ENCODE results near the gene CCDC90B. TPM values are rescaled to one million over a fixed set of nuclear protein-coding genes. Genes with fewer than 3 reads are reported as not detected.

The CCDC90B gene
- total RNA-seq, 1 experiment from 2014 or later, result 48.9 TPM

GRCh38 chr11:83223457-83223856, 62.7 kb downstream of the CCDC90B start:
- H3K36me3 Mint-ChIP-seq, result no peaks in the 10 kb centered on the region
- no peaks in the 10 kb centered on the region for H3K4me1 Mint-ChIP-seq
- ChIA-PET POLR2A (no interaction called here), CTCF (no interaction called here)
- ATAC-seq (no peak), DNase-seq (ENCODE audit: low spot score) (no peak)
- H3K27me3 Mint-ChIP-seq (ENCODE audit: low read depth), result no peaks in the 10 kb centered on the region
- no peak overlapping the region for H3K4me3 Mint-ChIP-seq
- no peak overlapping the region for H3K27ac Mint-ChIP-seq
- no peaks in the 10 kb centered on the region for H3K9me3 Mint-ChIP-seq
- no peak for TF ChIP-seq TP53 (CRISPR knock-in tag; IDR thresholded peaks at IDR 0.05)
- no peak for TF ChIP-seq PRRX2 (CRISPR knock-in tag; IDR thresholded peaks at IDR 0.05)
- TF ChIP-seq, protein P1, sequence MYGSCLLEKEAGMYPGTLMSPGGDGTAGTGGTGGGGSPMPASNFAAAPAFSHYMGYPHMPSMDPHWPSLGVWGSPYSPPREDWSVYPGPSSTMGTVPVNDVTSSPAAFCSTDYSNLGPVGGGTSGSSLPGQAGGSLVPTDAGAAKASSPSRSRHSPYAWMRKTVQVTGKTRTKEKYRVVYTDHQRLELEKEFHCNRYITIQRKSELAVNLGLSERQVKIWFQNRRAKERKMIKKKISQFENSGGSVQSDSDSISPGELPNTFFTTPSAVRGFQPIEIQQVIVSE (CRISPR knock-in tag; IDR thresholded peaks at IDR 0.05; ENCODE audit: borderline replicate concordance), result no peak
- TF ChIP-seq TCF7 (CRISPR knock-in tag; IDR thresholded peaks at IDR 0.05; ENCODE audit: low read depth), result no peak
- no peak for TF ChIP-seq SMAD4 (CRISPR knock-in tag; IDR thresholded peaks at IDR 0.05)
- no peak for TF ChIP-seq GABPB1 (CRISPR knock-in tag; IDR thresholded peaks at IDR 0.05)
- TF ChIP-seq ESRRA (CRISPR knock-in tag; IDR thresholded peaks at IDR 0.05; ENCODE audit: borderline replicate concordance), result no peak

DNA sequence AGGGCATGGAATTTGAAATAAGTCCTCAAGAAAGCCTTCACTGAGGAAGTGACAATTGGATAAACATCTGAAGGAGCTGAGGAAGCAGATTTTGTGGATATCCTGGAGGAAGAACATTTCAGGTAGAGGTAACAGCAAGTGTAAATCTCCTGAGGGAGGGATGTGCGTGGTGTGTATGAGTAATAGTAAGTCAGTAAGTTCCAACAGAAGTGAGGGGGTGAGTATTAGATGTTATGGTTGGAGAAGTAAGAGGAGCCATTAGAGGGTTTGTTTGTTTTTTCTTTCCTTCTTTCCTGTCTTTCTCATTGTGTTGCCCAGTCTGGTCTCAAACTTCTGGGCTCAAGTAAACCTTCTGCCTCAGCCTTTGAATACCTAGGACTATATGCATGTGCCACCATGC, 63.7 kb downstream of the CCDC90B start:
- no peak overlapping the region for H3K27ac Mint-ChIP-seq
- H3K4me3 Mint-ChIP-seq, result no peak overlapping the region
- ATAC-seq (no peak), DNase-seq (ENCODE audit: low spot score) (no peak)
- no peaks in the 10 kb centered on the region for H3K9me3 Mint-ChIP-seq
- no peaks in the 10 kb centered on the region for H3K4me1 Mint-ChIP-seq
- ChIA-PET CTCF (no interaction called here), POLR2A (no interaction called here)
- H3K36me3 Mint-ChIP-seq, result no peaks in the 10 kb centered on the region
- no peak for TF ChIP-seq JAZF1 (CRISPR knock-in tag; IDR thresholded peaks at IDR 0.05)
- TF ChIP-seq KAT7 (CRISPR knock-in tag; IDR thresholded peaks at IDR 0.05; ENCODE audit: borderline replicate concordance), result no peak
- TF ChIP-seq, protein P2, sequence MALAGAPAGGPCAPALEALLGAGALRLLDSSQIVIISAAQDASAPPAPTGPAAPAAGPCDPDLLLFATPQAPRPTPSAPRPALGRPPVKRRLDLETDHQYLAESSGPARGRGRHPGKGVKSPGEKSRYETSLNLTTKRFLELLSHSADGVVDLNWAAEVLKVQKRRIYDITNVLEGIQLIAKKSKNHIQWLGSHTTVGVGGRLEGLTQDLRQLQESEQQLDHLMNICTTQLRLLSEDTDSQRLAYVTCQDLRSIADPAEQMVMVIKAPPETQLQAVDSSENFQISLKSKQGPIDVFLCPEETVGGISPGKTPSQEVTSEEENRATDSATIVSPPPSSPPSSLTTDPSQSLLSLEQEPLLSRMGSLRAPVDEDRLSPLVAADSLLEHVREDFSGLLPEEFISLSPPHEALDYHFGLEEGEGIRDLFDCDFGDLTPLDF (CRISPR knock-in tag; IDR thresholded peaks at IDR 0.05), result no peak
- TF ChIP-seq, protein P1 (CRISPR knock-in tag; IDR thresholded peaks at IDR 0.05; ENCODE audit: borderline replicate concordance), result no peak
- TF ChIP-seq ZNF512 (CRISPR knock-in tag; IDR thresholded peaks at IDR 0.05; ENCODE audit: borderline replicate concordance), result no peak
- no peak for TF ChIP-seq SOX15 (CRISPR knock-in tag; IDR thresholded peaks at IDR 0.05)
- no peak for TF ChIP-seq ZBTB21 (CRISPR knock-in tag; IDR thresholded peaks at IDR 0.05; ENCODE audit: borderline replicate concordance)
- TF ChIP-seq MYBL2 (CRISPR knock-in tag; IDR thresholded peaks at IDR 0.05), result no peak
- TF ChIP-seq NR1H2 (CRISPR knock-in tag; IDR thresholded peaks at IDR 0.05), result no peak
- TF ChIP-seq CTCF (IDR thresholded peaks at IDR 0.05), result no peak
- TF ChIP-seq OVOL2 (CRISPR knock-in tag; IDR thresholded peaks at IDR 0.05; ENCODE audit: borderline replicate concordance), result no peak
- no peak for TF ChIP-seq PRDM15 (CRISPR knock-in tag; IDR thresholded peaks at IDR 0.05)
- TF ChIP-seq, protein P3, sequence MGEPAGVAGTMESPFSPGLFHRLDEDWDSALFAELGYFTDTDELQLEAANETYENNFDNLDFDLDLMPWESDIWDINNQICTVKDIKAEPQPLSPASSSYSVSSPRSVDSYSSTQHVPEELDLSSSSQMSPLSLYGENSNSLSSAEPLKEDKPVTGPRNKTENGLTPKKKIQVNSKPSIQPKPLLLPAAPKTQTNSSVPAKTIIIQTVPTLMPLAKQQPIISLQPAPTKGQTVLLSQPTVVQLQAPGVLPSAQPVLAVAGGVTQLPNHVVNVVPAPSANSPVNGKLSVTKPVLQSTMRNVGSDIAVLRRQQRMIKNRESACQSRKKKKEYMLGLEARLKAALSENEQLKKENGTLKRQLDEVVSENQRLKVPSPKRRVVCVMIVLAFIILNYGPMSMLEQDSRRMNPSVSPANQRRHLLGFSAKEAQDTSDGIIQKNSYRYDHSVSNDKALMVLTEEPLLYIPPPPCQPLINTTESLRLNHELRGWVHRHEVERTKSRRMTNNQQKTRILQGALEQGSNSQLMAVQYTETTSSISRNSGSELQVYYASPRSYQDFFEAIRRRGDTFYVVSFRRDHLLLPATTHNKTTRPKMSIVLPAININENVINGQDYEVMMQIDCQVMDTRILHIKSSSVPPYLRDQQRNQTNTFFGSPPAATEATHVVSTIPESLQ (CRISPR knock-in tag; IDR thresholded peaks at IDR 0.05), result no peak
- no peak for TF ChIP-seq ZNF263 (CRISPR knock-in tag; IDR thresholded peaks at IDR 0.05; ENCODE audit: low read depth)
- no peak for TF ChIP-seq SP1 (CRISPR knock-in tag; conservative IDR thresholded peaks at IDR 0.05)
- TF ChIP-seq, protein P4, sequence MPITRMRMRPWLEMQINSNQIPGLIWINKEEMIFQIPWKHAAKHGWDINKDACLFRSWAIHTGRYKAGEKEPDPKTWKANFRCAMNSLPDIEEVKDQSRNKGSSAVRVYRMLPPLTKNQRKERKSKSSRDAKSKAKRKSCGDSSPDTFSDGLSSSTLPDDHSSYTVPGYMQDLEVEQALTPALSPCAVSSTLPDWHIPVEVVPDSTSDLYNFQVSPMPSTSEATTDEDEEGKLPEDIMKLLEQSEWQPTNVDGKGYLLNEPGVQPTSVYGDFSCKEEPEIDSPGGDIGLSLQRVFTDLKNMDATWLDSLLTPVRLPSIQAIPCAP (CRISPR knock-in tag; IDR thresholded peaks at IDR 0.05), result no peak
- no peak for TF ChIP-seq ZNF232 (CRISPR knock-in tag; IDR thresholded peaks at IDR 0.05)
- TF ChIP-seq ETV6 (CRISPR knock-in tag; IDR thresholded peaks at IDR 0.05), result no peak
- no peaks in the 10 kb centered on the region for H3K27me3 Mint-ChIP-seq (ENCODE audit: low read depth)

All from WTC11 (cell line).